ENCODE data around the gene DHRS9.
A peak's percentile ranks its signal among the peaks of the same experiment; 100 is the strongest.
"Not testable (repeated sequence)": the region's sequence is repeated elsewhere in the genome, so short reads cannot be mapped to it uniquely, and the experiment has no call there.

Gene DHRS9

DNA sequence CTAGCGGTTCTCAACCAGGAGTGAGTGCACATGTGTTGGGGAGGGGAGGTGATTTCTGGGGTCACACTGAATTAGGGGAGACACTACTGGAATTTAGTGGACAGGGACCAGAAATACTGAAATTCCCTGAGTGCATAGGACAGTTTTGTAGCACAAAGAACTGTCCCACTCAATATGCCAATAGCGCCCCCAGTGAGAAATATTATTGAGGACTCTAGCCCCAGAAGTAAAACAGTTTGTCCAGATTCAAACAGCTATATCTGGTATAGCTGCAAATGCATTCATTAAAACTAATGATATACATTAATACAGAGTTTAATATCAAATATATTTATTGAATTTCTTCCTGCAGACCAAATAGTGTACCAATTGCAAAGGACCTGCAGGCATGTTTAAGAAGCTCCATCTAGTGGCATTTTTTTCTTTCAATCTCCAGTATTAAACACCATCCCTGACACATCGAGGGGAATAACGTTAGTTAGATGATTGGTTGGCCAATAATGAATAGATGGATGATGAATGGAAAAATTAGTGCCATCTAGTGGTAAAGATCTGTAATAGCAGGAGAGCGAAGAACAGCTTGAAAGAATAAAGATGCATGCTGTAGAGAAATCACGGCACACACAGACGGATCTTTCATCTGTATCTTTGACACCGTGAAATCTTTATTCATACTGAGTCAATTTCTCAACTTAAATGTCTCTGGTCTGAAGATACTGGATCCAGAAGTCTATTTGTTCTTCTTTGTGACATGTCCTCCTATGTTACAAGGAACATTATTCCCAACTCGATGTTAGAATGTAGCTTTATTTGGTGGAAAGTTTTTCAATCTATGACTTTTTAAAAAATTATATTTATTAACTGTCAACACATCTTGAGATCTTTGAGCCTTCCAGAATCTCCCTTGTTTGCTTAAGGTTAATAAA, 62.5 kb downstream of the DHRS9 start:
- DNase-seq (ENCODE audit: low read depth in 2 of 3, low spot score in 1 of 3) = peak in 1 of 3 donors; percentile 8

DNA sequence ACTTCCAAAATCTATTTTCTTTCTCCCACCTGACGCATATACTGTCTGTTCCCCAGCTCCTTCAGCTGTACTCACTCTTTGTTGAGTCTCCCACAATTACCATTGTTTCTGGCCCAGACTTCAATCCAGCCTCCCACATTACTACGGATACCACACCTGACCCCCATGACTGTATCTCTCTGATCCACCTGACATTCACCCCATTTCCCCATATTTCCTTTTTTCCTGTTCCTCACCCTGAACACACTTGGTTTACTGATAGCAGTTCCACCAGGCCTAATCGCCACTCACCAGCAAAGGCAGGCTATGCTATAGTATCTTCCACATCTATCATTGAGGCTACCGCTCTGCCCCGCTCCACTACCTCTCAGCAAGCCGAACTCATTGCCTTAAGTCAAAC, 64.9 kb downstream of the DHRS9 start:
- DNase-seq (ENCODE audit: low read depth in 2 of 3, low spot score in 1 of 3) = not testable (repeated sequence)

DNA sequence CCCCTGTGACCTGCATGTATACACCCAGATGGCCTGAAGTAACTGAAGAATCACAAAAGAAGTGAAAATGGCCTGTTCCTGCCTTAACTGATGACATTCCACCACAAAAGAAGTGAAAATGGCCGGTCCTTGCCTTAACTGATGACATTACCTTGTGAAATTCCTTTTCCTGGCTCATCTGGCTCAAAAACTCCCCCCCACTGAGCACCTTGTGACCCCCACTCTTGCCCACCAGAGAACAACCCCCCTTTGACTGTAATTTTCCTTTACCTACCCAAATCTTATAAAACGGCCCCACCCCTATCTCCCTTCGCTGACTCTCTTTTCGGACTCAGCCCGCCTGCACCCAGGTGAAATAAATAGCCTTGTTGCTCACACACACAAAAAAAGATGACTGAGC, 67.1 kb downstream of the DHRS9 start:
- DNase-seq (ENCODE audit: low read depth in 2 of 3, low spot score in 1 of 3) = not testable (repeated sequence)

DNA sequence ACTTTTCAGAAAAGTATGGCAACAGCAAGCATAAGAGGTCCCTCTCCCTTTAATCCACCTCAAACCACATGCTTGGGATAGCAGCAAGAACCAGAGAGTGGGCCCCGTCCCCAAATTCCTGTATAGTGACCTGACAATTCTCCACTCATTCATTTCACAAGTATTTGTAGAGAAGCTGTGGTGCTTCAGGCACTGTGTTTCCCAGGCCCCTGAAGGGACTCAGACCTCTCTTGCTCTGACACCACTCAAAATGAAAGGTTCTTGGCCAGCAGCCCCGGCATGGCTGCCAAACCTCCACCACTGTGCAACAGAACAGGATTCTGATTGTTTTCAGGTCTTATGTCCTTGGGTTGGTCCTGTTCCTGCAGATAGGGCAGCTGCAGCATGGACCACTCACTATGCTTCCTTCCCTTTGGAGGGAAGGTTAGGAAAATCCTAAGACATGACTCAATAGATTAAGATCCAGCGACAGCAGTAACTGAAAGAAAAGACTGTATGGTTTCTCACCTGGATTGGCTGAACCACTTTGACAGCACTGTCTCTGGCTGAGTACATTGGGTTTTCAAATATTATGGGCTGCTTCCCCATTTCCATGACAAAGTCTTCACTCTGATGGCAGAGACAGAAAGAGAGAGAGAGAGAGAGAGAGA, 67.6 kb downstream of the DHRS9 start:
- DNase-seq (ENCODE audit: low read depth in 2 of 3, low spot score in 1 of 3) = no peak

DNA sequence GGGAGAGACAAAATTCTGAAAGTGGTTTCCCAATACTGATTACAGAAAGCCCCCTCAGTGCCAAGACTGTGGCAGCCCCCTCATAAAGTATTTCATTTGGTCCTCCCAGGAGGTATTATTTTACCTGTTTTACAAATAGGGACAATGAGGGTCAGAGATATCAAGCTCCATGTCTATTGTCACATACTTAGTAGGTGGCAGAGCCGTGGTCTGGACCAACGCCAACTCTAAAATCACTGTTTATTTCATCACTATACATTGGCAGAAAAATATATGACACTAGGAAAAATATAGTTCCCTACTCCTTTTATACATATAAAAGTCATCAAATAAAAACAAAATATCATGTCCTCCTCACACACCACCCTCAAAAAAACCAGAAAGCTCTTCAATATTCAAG, 68.6 kb downstream of the DHRS9 start:
- no peak for DNase-seq (ENCODE audit: low read depth in 2 of 3, low spot score in 1 of 3)

DNA sequence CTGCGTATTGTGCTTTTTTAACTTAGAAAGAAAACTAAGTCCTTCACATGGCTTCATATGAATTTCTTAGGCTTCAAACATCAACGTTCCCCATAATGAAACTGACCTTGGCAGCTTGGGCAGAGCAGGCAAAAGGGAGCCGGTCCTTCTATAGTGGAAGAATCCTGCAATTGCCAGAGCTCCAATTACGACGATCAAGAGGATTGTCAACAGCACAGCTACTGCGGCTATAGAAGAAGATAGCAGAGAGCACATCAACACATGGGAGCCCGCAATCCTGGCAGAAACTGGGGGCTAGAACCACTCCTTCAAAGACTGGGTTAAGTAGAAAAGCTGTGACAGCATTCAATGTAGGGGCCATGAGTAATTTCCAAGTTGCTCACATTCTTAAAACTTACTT, 69.8 kb downstream of the DHRS9 start:
- no peak for DNase-seq (ENCODE audit: low read depth in 2 of 3, low spot score in 1 of 3)

DNA sequence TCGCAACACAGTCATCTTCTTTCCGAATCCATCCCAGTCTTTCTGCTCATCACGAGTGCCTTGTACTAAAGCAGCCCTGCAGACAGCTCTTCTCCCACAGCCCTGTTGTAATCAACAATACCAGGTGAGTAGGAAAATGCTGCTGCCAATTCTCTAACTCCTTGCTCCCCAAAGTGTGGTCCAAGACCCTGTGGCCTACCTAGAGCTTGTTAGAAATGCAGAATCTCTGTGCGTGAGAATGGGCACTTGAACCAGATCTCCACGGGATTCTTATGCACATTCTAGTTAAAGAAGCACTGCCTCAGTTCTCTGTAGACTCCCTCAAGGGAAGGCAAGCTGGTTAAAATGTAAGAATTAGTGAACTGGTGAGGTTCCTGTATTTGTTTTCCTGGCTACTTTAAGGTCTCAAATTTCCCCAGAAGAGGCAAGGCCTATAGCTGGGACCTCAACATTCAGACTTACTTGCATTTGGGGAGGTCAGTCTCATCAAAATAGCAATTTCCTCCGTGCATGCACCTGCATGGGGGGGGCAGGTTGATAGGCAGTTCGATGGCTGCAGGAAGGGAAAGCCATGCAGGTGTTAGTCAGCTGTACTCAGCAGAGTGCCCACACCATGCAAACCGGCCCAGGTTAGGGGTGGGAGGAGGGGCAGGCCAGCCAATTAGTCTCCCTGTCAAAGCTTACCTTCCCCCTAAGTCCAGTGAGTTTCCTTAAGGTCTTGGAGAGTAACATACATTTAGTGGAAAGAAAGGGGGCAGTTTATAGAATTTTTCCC, 70.8 kb downstream of the DHRS9 start:
- DNase-seq (ENCODE audit: low read depth in 2 of 3, low spot score in 1 of 3) = no peak

DNA sequence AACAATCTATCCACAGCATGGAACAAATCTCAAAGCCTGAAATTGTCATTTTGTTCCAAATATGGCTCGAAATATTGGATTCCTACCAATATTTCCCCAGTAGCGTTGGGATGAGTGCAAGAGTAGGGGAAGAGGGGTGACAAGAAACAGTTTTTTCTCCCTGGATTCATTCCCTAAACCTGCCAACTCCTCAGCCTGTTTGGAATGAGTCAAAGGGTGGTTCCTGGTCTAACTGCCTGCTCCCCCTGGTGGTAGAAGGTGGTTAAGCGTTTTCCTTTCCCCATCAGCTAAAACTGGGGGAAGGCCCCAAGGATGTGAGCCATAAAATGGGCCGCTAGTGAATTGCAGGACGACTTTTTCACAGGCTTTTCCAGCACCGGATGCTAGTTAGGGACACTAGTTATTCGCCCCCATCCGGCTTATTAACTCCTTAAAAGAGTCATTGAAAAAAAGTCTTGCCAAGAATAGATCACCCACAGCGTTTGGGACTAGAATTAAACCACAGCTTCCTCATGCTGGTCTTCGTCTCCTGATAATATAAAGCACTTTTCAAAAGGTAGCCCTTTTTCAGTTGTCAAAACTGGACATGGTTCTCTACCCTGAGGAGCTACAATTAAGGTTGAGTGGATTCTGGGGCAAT, 72.5 kb downstream of the DHRS9 start:
- DNase-seq (ENCODE audit: low read depth in 2 of 3, low spot score in 1 of 3) = peak; percentile 21 to 82 (median 58)

DNA sequence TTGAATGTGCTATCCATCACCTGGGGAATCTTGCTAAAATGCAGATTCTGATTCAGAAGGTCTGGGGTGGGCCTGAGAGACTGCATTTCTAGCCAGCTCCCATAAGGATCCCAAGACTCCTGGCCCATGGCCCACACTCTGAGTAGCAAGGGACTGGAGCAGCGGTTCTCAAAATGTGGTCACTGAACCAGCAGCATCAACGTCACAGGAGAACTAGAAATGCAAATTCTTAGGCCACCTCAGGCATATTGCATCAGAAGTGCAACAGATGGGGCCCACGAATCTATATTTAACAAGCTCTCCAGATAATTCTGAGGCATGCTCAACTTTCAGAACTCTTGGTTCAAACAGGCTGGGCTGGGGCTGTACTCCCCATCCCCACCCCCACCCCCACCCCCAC, 74.6 kb downstream of the DHRS9 start:
- DNase-seq (ENCODE audit: low read depth in 2 of 3, low spot score in 1 of 3) = no peak
